ENCODE data around the gene RNF157.

DNA sequence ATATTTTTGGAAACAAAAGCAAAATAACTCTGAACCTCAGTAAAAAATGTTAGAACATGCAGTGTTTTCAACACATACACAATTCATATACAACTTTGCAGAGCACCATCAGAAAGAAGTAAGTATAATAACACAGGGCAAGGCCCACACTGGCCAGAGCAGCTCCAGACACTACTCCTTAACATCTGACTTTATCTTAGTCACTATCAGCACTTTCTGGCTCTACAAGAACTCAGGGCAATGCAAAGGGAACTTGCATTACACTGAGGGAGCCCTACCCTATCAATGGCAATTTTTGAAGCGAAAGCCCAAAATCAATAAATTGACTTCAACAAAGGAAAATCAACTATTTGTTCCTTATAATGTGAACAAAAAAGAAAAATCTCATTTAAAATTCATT lies 16.5 kb downstream of the RNF157 start:
- TF ChIP-seq, protein P1, sequence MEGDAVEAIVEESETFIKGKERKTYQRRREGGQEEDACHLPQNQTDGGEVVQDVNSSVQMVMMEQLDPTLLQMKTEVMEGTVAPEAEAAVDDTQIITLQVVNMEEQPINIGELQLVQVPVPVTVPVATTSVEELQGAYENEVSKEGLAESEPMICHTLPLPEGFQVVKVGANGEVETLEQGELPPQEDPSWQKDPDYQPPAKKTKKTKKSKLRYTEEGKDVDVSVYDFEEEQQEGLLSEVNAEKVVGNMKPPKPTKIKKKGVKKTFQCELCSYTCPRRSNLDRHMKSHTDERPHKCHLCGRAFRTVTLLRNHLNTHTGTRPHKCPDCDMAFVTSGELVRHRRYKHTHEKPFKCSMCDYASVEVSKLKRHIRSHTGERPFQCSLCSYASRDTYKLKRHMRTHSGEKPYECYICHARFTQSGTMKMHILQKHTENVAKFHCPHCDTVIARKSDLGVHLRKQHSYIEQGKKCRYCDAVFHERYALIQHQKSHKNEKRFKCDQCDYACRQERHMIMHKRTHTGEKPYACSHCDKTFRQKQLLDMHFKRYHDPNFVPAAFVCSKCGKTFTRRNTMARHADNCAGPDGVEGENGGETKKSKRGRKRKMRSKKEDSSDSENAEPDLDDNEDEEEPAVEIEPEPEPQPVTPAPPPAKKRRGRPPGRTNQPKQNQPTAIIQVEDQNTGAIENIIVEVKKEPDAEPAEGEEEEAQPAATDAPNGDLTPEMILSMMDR (IDR thresholded peaks at IDR 0.05; ENCODE audit: low read length): no peak
- no peak for TF ChIP-seq EZH2phosphoT487 (IDR thresholded peaks at IDR 0.05; ENCODE audit: low read length)

Measured in MM.1S (cell line).